Neural cell (in vitro differentiated cells): ENCODE measurements around the gene TRMO. TPM values are rescaled to one million over a fixed set of nuclear protein-coding genes. Genes with fewer than 3 reads are reported as not detected.

Experiments
- H2AFZ ChIP-seq: fragments of 200-600, 300-800 bp; sonication (generic), shearing (Covaris generic); 2 replicates; pipeline ENCODE4 v1.6.0; 2014; ENCODE audit warnings: low read depth, mild to moderate bottlenecking, antibody characterized with exemption, low read length, moderate library complexity
- H3F3A ChIP-seq: fragments of 200-600 bp; shearing (Covaris generic); 2 replicates; pipeline ENCODE4 v1.6.1; 2016; ENCODE audit warnings: mild to moderate bottlenecking, moderate library complexity, mixed read lengths, antibody characterized with exemption, low read length; ENCODE audit not compliant: insufficient read depth, poor library complexity, severe bottlenecking
- H3K27ac ChIP-seq: fragments of 200-600, 300-800 bp; sonication (generic), shearing (Covaris generic); 2 replicates; pipeline ENCODE4 v1.5.1; 2014; ENCODE audit warnings: mild to moderate bottlenecking, low read length, moderate library complexity
- H3K27me3 ChIP-seq: fragments of 300-800, 200-600 bp; sonication (generic), shearing (Covaris generic); 2 replicates; pipeline ENCODE4 v1.6.0; 2014; ENCODE audit warnings: mild to moderate bottlenecking, low read depth, low read length, moderate library complexity; ENCODE audit not compliant: insufficient read depth
- H3K36me3 ChIP-seq: fragments of 300-800, 200-600 bp; sonication (generic), shearing (Covaris generic); 2 replicates; pipeline ENCODE4 v1.5.1; 2014; ENCODE audit warnings: mild to moderate bottlenecking, antibody characterized with exemption, low read length, moderate library complexity; ENCODE audit not compliant: insufficient read depth
- H3K4me2 ChIP-seq: fragments of 300-800, 200-600 bp; sonication (generic), shearing (Covaris generic); 2 replicates; pipeline ENCODE4 v1.6.0; 2014; ENCODE audit warnings: mild to moderate bottlenecking, low read length
- H3K4me3 ChIP-seq: fragments of 300-800, 200-600 bp; sonication (generic), shearing (Covaris generic); 2 replicates; pipeline ENCODE4 v1.5.1; 2014; ENCODE audit warnings: mild to moderate bottlenecking, low read length, moderate library complexity
- H3K79me2 ChIP-seq: fragments of 200-600 bp; shearing (Covaris generic); replicated peaks from 2 replicates; pipeline ENCODE4 v1.6.0; 2014; ENCODE audit warnings: mild to moderate bottlenecking, low read length, moderate library complexity; ENCODE audit not compliant: insufficient read depth
- H3K9ac ChIP-seq: fragments of 300-800, 200-600 bp; sonication (generic), shearing (Covaris generic); 2 replicates; pipeline ENCODE4 v1.6.1; 2016; ENCODE audit warnings: mild to moderate bottlenecking, low read length, mixed read lengths
- H3K9me2 ChIP-seq: fragments of 200-600 bp; shearing (Covaris generic); 2 replicates; pipeline ENCODE4 v1.6.1; 2016; ENCODE audit warnings: mild to moderate bottlenecking, low read length, mixed read lengths; ENCODE audit not compliant: insufficient read depth
- H3K9me3 ChIP-seq: fragments of 200-600, 300-800 bp; sonication (generic), shearing (Covaris generic); 2 replicates; pipeline ENCODE4 v1.6.1; 2016; ENCODE audit warnings: mild to moderate bottlenecking, mixed run types, low read length, moderate library complexity, mixed read lengths
- H4K20me1 ChIP-seq: fragments of 200-600 bp; shearing (Covaris generic); 2 replicates; pipeline ENCODE4 v1.6.1; 2016; ENCODE audit warnings: mild to moderate bottlenecking, mixed run types; ENCODE audit not compliant: insufficient read depth
- EP300 ChIP-seq: fragments of 450-650 bp; conservative IDR thresholded peaks from 2 replicates; pipeline ENCODE4 v1.6.1; 2014; ENCODE audit warnings: antibody characterized with exemption, mild to moderate bottlenecking, moderate library complexity; ENCODE audit not compliant: poor library complexity, severe bottlenecking
- EZH2 ChIP-seq: fragments of 200-600, 300-800 bp; shearing (Covaris generic), sonication (generic); IDR thresholded peaks from 2 replicates; pipeline ENCODE4 v1.6.1; 2014; ENCODE audit warnings: antibody characterized with exemption, low read length, borderline replicate concordance, mild to moderate bottlenecking; ENCODE audit not compliant: insufficient read depth, poor library complexity, severe bottlenecking
- MXI1 ChIP-seq: fragments of 450-650 bp; conservative IDR thresholded peaks from 2 replicates; pipeline ENCODE4 v1.6.1; 2014; ENCODE audit warnings: antibody characterized with exemption, mild to moderate bottlenecking; ENCODE audit not compliant: poor library complexity, severe bottlenecking
- POLR2AphosphoS5 ChIP-seq: IDR thresholded peaks from 2 replicates; pipeline ENCODE4 v1.6.1; 2012
- RAD21 ChIP-seq: fragments of 450-650 bp; conservative IDR thresholded peaks from 2 replicates; pipeline ENCODE4 v1.6.1; 2014; ENCODE audit warnings: antibody characterized with exemption, mild to moderate bottlenecking, moderate library complexity
- REST ChIP-seq: IDR thresholded peaks from 2 replicates; pipeline ENCODE4 v1.6.1; 2012; ENCODE audit warnings: borderline replicate concordance
- SMC3 ChIP-seq: fragments of 450-650 bp; conservative IDR thresholded peaks from 2 replicates; pipeline ENCODE4 v1.6.1; 2014; ENCODE audit warnings: antibody characterized with exemption, mild to moderate bottlenecking, moderate library complexity; ENCODE audit not compliant: poor library complexity
- TAF1 ChIP-seq: IDR thresholded peaks from 2 replicates; pipeline ENCODE4 v1.6.1; 2012; ENCODE audit warnings: low read depth
- polyA plus RNA-seq: library from polyadenylated mRNA; depleted of rRNA; stranded (reverse); fragments of >200 nt; gene quantifications from 2 replicates; pipeline ENCODE4 v1.2.3, GENCODE V29; 2014
- TF ChIP-seq, protein P1 (sequence below): fragments of 450-650 bp; IDR thresholded peaks from 2 replicates; pipeline ENCODE4 v1.5.1; 2014; ENCODE audit warnings: antibody characterized with exemption, mild to moderate bottlenecking, moderate library complexity; ENCODE audit not compliant: poor library complexity, severe bottlenecking

TRMO gene
- polyA plus RNA-seq, 1 donor from 2014 or later: 15.4 TPM

GRCh38 chr9:97938081-97938644 is 15.9 kb upstream of the TRMO start, which contains the start of gene HEMGN:
Gene HEMGN, minus strand, starts transcription at chr9:97938172. Its CDS starts 36 bp downstream, at chr9:97938136.
- H2AFZ ChIP-seq: no peak within 1 kb of the TSS
- peaks cover 51% of the 10 kb centered on the region for H3K27me3 ChIP-seq
- no peak within 1 kb of the TSS for H3K4me3 ChIP-seq
- TF ChIP-seq POLR2AphosphoS5 (no peak), MXI1 (no peak), SMC3 (no peak), EZH2 (no peak), EP300 (no peak), RAD21 (no peak), REST (no peak), TAF1 (no peak)
- TF ChIP-seq, protein P1, sequence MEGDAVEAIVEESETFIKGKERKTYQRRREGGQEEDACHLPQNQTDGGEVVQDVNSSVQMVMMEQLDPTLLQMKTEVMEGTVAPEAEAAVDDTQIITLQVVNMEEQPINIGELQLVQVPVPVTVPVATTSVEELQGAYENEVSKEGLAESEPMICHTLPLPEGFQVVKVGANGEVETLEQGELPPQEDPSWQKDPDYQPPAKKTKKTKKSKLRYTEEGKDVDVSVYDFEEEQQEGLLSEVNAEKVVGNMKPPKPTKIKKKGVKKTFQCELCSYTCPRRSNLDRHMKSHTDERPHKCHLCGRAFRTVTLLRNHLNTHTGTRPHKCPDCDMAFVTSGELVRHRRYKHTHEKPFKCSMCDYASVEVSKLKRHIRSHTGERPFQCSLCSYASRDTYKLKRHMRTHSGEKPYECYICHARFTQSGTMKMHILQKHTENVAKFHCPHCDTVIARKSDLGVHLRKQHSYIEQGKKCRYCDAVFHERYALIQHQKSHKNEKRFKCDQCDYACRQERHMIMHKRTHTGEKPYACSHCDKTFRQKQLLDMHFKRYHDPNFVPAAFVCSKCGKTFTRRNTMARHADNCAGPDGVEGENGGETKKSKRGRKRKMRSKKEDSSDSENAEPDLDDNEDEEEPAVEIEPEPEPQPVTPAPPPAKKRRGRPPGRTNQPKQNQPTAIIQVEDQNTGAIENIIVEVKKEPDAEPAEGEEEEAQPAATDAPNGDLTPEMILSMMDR: no peak
- H3K9me3 ChIP-seq: no peaks in the 10 kb centered on the region
- H3F3A ChIP-seq: peaks cover 4% of the 10 kb centered on the region
- H3K9me2 ChIP-seq: no peaks in the 10 kb centered on the region
- H4K20me1 ChIP-seq: no peaks in the 10 kb centered on the region
- H3K36me3 ChIP-seq: no peaks in the 10 kb centered on the region
- H3K9ac ChIP-seq: no peak within 1 kb of the TSS
- H3K4me2 ChIP-seq: no peak within 1 kb of the TSS
- no peak within 1 kb of the TSS for H3K27ac ChIP-seq
- no peaks in the 10 kb centered on the region for H3K79me2 ChIP-seq

DNA sequence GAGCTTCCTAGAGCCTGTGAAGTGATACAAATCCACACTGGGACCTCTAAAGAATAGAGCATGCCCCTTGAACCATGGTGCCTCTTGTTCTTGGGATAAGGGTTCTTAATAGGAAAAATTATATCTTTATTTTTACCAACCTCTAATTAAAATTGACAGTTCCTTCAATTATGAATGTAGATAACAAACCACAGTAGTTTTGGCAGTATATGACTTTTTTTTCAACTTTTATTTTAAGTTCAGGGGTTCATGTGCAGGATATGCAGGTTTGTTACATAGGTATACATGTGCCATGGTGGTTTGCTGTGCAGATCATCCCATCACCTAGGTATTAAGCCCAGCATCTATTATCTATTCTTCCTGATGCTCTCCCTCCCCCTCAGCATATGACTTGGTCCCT is 14.7 kb upstream of the TRMO start:
- TF ChIP-seq RAD21 (no peak), REST (no peak), SMC3 (no peak), EP300 (no peak)
- H3K9me2 ChIP-seq: no peaks in the 10 kb centered on the region
- peaks cover 44% of the 10 kb centered on the region for H3K27me3 ChIP-seq
- no peak overlapping the region for H3K27ac ChIP-seq
- peaks cover 4% of the 10 kb centered on the region for H3F3A ChIP-seq
- no peaks in the 10 kb centered on the region for H3K79me2 ChIP-seq
- no peaks in the 10 kb centered on the region for H4K20me1 ChIP-seq
- no peak overlapping the region for H3K4me3 ChIP-seq
- no peaks in the 10 kb centered on the region for H3K36me3 ChIP-seq
- H3K9me3 ChIP-seq: no peaks in the 10 kb centered on the region
- no peak overlapping the region for H3K9ac ChIP-seq
- H2AFZ ChIP-seq: no peak overlapping the region
- no peak overlapping the region for H3K4me2 ChIP-seq
